Lower lobe of right lung (tissue), 2 donors: ENCODE data around the gene PDK1. TPM values are rescaled to one million over a fixed set of nuclear protein-coding genes. Genes with fewer than 3 reads are reported as not detected.

Experiments
- ATAC-seq, 2 donors: fragments of 200-7000 bp; cut with Tn5 transposase; one replicate each; pipeline ENCODE4 v1.9.1; 2020 to 2022; ENCODE audit warnings: mild to moderate bottlenecking in 2 of 2, moderate library complexity in 2 of 2
- DNase-seq: peaks from one replicate; pipeline ENCODE4 v3.0.0-alpha.2; 2020
- H3K27ac ChIP-seq: fragments of 200-600 bp; one replicate; pipeline ENCODE4 v1.8.0; 2022
- H3K27me3 ChIP-seq: fragments of 200-600 bp; one replicate; pipeline ENCODE4 v1.8.0; 2022; ENCODE audit warnings: low read depth
- H3K36me3 ChIP-seq: fragments of 200-600 bp; one replicate; pipeline ENCODE4 v1.8.0; 2022; ENCODE audit warnings: mild to moderate bottlenecking
- H3K4me1 ChIP-seq: fragments of 200-600 bp; one replicate; pipeline ENCODE4 v1.8.0; 2022
- H3K4me3 ChIP-seq: fragments of 200-600 bp; one replicate; pipeline ENCODE4 v1.8.0; 2022; ENCODE audit warnings: mild to moderate bottlenecking
- H3K9me3 ChIP-seq: fragments of 200-600 bp; one replicate; pipeline ENCODE4 v1.8.0; 2022
- intact Hi-C: fragments of 100-400 bp; cut with DNase I; formaldehyde crosslinking; loops from one replicate; pipeline ENCODE4 v1.11.0; 2022
- total RNA-seq: library from RNA; stranded (reverse); fragmentation: NEBNext Ultra II Directional; extraction: Animal tissue kit (Norgen Biotek cat#: 25700); gene quantifications from one replicate; pipeline ENCODE4 v1.2.1, GENCODE V29; 2021
- TF ChIP-seq, protein P1 (sequence below): fragments of 200-600 bp; IDR thresholded peaks from one replicate; pipeline ENCODE4 v1.8.0; 2022; ENCODE audit warnings: antibody characterized with exemption, mild to moderate bottlenecking
- donor health status: DM: no; HTN: yes; CAD: no; lungs with severe emphysema.

Gene PDK1
- total RNA-seq, 1 donor from 2014 or later: 9.5 TPM

DNA sequence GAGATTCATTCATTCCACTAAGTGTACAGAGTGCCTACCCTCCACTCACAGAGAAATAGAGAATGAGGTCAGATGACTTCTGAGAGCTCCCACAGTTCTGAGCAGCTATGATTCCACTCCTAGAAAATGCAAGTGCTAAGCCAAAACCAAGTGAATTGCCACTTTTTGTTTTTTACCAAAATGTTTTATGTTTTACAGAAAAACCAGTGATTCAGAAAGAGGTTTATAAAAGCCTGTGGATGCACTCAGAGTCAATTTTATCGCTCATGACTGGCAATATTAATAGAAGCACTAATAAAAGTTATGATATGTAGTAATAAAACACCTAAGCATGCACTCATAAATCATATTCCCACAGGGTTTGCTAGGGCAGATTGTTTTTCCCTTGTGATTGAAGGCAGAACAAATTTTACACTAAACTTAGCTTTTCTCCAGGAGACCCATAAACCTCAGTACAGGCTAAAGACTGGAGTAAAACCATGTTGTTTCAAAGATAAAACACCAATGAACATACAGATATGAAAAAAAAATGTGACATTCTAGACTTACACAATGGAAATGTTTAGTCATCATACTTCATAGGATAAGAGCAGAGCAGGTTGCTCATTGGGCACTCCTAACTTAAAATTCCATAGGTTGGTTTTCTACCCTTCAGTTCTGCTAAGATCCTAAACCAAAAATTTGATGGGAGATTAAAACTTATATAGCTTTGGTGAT lies 67.5 kb downstream of the PDK1 start:
- Histone ChIP-seq H3K9me3 (no peaks in the 10 kb centered on the region), H3K36me3 (no peaks in the 10 kb centered on the region), H3K27me3 (no peaks in the 10 kb centered on the region), H3K4me3 (no peak overlapping the region), H3K27ac (no peak overlapping the region), H3K4me1 (no peaks in the 10 kb centered on the region)
- DNase-seq (no peak), ATAC-seq (no peak)
- TF ChIP-seq, protein P1, sequence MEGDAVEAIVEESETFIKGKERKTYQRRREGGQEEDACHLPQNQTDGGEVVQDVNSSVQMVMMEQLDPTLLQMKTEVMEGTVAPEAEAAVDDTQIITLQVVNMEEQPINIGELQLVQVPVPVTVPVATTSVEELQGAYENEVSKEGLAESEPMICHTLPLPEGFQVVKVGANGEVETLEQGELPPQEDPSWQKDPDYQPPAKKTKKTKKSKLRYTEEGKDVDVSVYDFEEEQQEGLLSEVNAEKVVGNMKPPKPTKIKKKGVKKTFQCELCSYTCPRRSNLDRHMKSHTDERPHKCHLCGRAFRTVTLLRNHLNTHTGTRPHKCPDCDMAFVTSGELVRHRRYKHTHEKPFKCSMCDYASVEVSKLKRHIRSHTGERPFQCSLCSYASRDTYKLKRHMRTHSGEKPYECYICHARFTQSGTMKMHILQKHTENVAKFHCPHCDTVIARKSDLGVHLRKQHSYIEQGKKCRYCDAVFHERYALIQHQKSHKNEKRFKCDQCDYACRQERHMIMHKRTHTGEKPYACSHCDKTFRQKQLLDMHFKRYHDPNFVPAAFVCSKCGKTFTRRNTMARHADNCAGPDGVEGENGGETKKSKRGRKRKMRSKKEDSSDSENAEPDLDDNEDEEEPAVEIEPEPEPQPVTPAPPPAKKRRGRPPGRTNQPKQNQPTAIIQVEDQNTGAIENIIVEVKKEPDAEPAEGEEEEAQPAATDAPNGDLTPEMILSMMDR: no peak
- intact Hi-C loops: no loop called here

GRCh38 chr2:172624996-172625395 lies 69.1 kb downstream of the PDK1 start:
- no peaks in the 10 kb centered on the region for H3K27me3 ChIP-seq
- ATAC-seq: no peak
- H3K36me3 ChIP-seq: no peaks in the 10 kb centered on the region
- intact Hi-C loops: no loop called here
- TF ChIP-seq, protein P1: no peak
- H3K4me1 ChIP-seq: no peaks in the 10 kb centered on the region
- H3K4me3 ChIP-seq: no peak overlapping the region
- H3K9me3 ChIP-seq: no peaks in the 10 kb centered on the region
- no peak for DNase-seq
- H3K27ac ChIP-seq: no peak overlapping the region

DNA sequence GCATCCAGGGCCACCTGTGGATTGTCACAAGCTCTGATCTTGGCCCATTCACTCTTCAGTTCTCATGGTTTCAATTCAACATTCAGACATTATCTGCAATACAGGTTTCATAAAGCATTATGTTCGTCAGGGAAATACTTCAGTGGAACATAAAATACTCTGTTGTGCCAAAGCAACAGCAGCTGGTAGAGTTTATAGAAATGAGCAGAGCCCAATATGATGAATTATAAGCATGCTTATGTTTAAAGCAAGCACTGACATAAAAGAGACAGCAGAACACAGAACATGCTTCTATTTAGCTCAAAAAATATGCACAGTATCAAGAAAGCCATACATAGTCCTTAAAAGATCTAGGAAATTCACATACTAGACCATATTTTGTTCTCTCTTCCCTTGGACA lies 71.3 kb downstream of the PDK1 start:
- TF ChIP-seq, protein P1: no peak
- intact Hi-C loops: no loop called here
- Histone ChIP-seq H3K4me1 (no peaks in the 10 kb centered on the region), H3K36me3 (no peaks in the 10 kb centered on the region), H3K9me3 (no peaks in the 10 kb centered on the region), H3K4me3 (no peak overlapping the region), H3K27me3 (no peaks in the 10 kb centered on the region), H3K27ac (no peak overlapping the region)
- DNase-seq (no peak), ATAC-seq (no peak)

GRCh38 chr2:172628085-172628484 lies 72.2 kb downstream of the PDK1 start:
- no peaks in the 10 kb centered on the region for H3K36me3 ChIP-seq
- TF ChIP-seq, protein P1: no peak
- no peaks in the 10 kb centered on the region for H3K9me3 ChIP-seq
- no peak overlapping the region for H3K27ac ChIP-seq
- intact Hi-C loops: no loop called here
- H3K4me1 ChIP-seq: no peaks in the 10 kb centered on the region
- no peak for DNase-seq
- no peaks in the 10 kb centered on the region for H3K27me3 ChIP-seq
- no peak for ATAC-seq
- no peak overlapping the region for H3K4me3 ChIP-seq

GRCh38 chr2:172629586-172629985 lies 73.7 kb downstream of the PDK1 start:
- ATAC-seq: no peak
- intact Hi-C loops: no loop called here
- Histone ChIP-seq H3K4me1 (no peaks in the 10 kb centered on the region), H3K27me3 (no peaks in the 10 kb centered on the region), H3K36me3 (no peaks in the 10 kb centered on the region), H3K4me3 (no peak overlapping the region), H3K9me3 (no peaks in the 10 kb centered on the region), H3K27ac (no peak overlapping the region)
- TF ChIP-seq, protein P1: no peak
- DNase-seq: no peak
